ENCODE results near the gene POLN. TPM values are rescaled to one million over a fixed set of nuclear protein-coding genes. Genes with fewer than 3 reads are reported as not detected.

The POLN gene
- 0.85 and 2.4 TPM in 2 replicates for total RNA-seq

DNA sequence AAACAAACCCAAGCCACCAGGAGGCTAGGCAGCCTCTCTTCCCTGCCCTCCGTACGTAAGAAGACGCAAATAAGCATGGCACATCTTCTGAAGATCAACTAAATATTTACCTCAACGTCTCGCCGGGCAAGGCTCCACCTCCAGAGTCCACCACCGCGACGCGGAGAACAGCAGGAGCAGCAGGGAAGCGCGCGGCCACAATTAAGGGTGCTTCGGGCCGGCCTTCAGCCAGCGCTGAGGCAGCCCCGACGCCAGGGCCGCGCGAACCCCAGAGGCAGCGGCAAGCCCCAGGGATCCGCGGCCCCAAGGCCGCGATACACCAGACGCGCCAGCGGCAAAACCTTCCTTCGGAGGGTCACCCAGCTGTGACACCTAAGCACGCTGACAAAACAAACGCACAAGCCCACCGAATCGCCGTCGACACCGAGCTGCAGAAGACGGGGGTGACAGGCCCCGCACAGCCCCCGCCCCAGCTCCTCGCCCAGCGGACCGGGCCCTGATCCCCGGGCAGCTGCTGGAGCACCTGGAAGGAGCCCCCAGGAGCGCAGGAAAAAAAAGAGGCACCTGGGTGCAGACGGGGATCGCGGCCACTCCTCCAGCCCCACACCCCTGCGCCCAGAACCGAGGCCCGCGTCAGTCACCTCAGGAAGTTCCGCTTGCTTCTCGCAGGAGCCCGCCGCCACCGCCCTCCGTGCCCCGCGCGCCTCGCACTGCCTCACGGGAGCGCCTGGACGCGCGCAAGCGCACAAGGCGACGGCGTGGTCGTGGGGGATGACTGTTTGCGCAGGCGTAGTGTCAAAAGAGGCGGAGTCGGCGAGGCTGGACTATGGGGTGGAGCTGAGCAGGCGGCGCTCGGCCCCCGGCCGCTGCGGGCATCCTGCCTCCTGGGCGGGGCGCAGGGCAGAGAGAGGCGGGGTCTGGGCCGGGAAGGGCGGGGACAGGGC, at the start of gene POLN, which contains the start of gene HAUS3:
TSS of gene POLN (minus strand) at position 712 of the 944 bp plus-strand sequence. CDS start 12,890 bp downstream, outside the sequence.
TSS of gene HAUS3 (minus strand) at position 712 of the 944 bp plus-strand sequence. CDS start 1,175 bp downstream, outside the sequence.

GRCh38 chr4:2261853-2262144, 19.9 kb upstream of the POLN start, which contains the start of gene MXD4:
MXD4 (minus strand) TSS chr4:2262109; CDS start chr4:2261980, 129 bp downstream.

GRCh38 chr4:2059046-2059725, 182.7 kb downstream of the POLN start, which contains the start of gene NAT8L:
NAT8L (plus strand) TSS chr4:2059327; CDS start chr4:2059512, 185 bp downstream.

Other genes with a start within 250 kb of the POLN start
- gene NELFA, start 233.1 kb downstream of the POLN start, total RNA-seq: 15.7 and 23.2 TPM in 2 replicates
- 0.24 TPM in 1 of 2 replicates, not detected in the other for gene NAT8L, start 182.8 kb downstream of the POLN start, total RNA-seq
- gene HAUS3, start within 50 bp of the POLN start, total RNA-seq: 8.9 and 9.0 TPM in 2 replicates
- 14.9 and 24.6 TPM in 2 replicates for gene MXD4, start 20.0 kb upstream of the POLN start, total RNA-seq
- gene ZFYVE28, start 176.5 kb upstream of the POLN start, total RNA-seq: 1.9 and 3.8 TPM in 2 replicates
- not detected in 2 replicates for gene CFAP99, start 176.8 kb upstream of the POLN start, total RNA-seq
- 51.8 and 96.6 TPM in 2 replicates for gene RNF4, start 227.0 kb upstream of the POLN start, total RNA-seq

Measured in tracheal epithelial cell (primary cell).